Activated naive CD4-positive, alpha-beta T cell treated with anti-CD3 and anti-CD28 coated beads, Interleukin-2, amount 50 U/mL, for 72 hours (primary cell): Measurements from ENCODE around the gene UNC13B. TPM values are rescaled to one million over a fixed set of nuclear protein-coding genes. Genes with fewer than 3 reads are reported as not detected.
A peak's percentile ranks its signal among the peaks of the same experiment; 100 is the strongest.
"Not testable (repeated sequence)": the region's sequence is repeated elsewhere in the genome, so short reads cannot be mapped to it uniquely, and the experiment has no call there.

Source experiments
- ATAC-seq, 2 donors: fragments of 150-1000 bp; cut with Tn5 transposase; 2 replicates each; pipeline ENCODE4 v1.10.0; 2021; ENCODE audit warnings: mild to moderate bottlenecking in 2 of 2, moderate library complexity in 2 of 2
- DNase-seq, 2 donors: peaks; one replicate each; pipeline ENCODE4 v3.0.0; 2021 to 2022; ENCODE audit warnings: low spot score in 2 of 2
- H3K27ac Mint-ChIP-seq, 2 donors: one replicate each; pipeline ENCODE4 v1.8.0; 2022; ENCODE audit warnings: mild to moderate bottlenecking in 2 of 2, mixed read lengths in 2 of 2
- H3K36me3 Mint-ChIP-seq, 2 donors: one replicate each; pipeline ENCODE4 v1.8.0; 2022; ENCODE audit warnings: mixed read lengths in 2 of 2
- H3K9me3 Mint-ChIP-seq, 2 donors: one replicate each; pipeline ENCODE4 v1.8.0; 2022; ENCODE audit warnings: mixed read lengths in 2 of 2
- total RNA-seq, 2 donors: library from RNA; stranded (reverse); gene quantifications; one replicate each; pipeline ENCODE4 v1.2.3, GENCODE V29; 2022

The UNC13B gene
- total RNA-seq, 2 donors from 2014 or later = 2.3 to 5.0 TPM

DNA sequence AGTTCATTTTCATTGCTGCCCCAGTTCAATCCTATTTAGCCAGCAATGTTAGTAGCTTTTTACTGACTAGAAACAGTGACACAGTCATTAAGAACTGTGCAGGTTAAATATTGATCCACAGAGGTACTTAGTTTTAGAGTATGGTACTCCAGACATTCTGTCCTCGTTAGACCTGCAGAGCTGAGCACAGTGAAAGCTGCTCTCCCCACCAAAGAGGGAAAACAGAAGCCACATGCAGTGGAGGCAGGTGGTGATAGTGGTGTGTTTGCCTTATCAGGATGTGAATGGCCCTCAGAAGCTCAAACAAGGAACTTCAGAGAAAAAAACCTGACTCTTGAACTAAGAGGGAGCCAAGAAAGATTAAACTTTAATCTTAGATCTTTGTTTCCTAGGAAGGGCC lies 75.5 kb downstream of the UNC13B start:
- DNase-seq (no peak), ATAC-seq (no peak)
- peaks cover 0 to 3% of the 10 kb centered on the region in 2 donors for H3K9me3 Mint-ChIP-seq
- H3K27ac Mint-ChIP-seq = no peak overlapping the region
- H3K36me3 Mint-ChIP-seq = peaks cover 0 to 5% of the 10 kb centered on the region in 2 donors

DNA sequence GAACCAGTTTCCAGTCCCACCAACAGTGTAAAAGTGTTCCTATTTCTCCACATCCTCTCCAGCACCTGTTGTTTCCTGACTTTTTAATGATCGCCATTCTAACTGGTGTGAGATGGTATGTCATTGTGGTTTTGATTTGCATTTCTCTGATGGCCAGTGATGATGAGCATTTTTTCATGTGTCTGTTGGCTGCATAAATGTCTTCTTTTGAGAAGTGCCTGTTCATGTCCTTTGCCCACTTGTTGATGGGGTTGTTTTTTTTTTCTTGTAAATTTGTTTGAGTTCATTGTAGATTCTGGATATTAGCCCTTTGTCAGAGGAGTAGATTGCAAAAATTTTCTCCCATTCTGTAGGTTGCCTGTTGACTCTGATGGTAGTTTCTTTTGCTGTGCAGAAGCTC lies 84.1 kb downstream of the UNC13B start:
- not testable (repeated sequence) for H3K9me3 Mint-ChIP-seq, H3K27ac Mint-ChIP-seq, H3K36me3 Mint-ChIP-seq, DNase-seq, ATAC-seq

DNA sequence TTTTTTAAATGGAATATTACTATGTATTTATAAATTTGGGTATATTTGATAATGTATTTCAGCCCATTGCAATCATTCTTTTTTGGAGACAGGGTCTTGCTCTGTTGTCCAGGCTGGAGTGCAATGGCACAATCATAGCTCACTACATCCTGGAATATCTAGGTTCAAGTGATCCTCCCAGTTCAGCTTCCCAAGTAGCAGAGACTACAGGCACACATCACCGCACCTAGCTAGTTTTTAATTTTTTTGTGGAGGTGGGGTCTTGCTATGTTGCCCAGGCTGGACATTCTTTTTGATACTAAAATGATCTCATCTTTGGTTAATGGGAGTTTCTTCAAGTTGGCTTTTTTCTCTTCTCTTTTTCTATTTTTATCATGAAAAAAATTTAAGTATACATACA lies 91.3 kb downstream of the UNC13B start:
- H3K27ac Mint-ChIP-seq = no peak overlapping the region
- no peak for ATAC-seq
- H3K36me3 Mint-ChIP-seq = no peaks in the 10 kb centered on the region

DNA sequence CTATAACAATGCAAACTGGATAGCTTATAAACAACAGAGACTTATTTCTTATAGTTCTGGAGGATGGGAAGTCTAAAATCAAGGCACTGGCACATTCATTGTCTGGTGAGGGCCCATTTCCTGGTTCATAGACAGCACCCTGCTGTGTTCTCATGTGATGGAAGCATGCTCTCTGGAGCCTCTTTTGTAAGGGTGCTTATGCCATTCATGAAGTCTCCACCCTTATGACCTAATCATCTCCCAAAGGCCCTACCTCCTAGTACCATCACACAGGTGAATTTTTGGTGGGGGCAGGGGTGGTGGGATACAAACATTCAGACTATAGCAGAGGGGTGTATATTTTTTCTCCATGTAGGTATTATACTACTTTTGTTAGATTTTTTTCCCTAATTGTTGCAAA lies 92.4 kb downstream of the UNC13B start:
- Mint-ChIP-seq H3K9me3 (no peaks in the 10 kb centered on the region), H3K36me3 (no peaks in the 10 kb centered on the region), H3K27ac (no peak overlapping the region)
- DNase-seq (no peak), ATAC-seq (peak in 1 of 2 donors; percentile 49)

More for the DNA sequence above, 91.3 kb downstream of the UNC13B start:
- H3K9me3 Mint-ChIP-seq = peaks cover 0 to 4% of the 10 kb centered on the region in 2 donors
- no peak for DNase-seq

DNA sequence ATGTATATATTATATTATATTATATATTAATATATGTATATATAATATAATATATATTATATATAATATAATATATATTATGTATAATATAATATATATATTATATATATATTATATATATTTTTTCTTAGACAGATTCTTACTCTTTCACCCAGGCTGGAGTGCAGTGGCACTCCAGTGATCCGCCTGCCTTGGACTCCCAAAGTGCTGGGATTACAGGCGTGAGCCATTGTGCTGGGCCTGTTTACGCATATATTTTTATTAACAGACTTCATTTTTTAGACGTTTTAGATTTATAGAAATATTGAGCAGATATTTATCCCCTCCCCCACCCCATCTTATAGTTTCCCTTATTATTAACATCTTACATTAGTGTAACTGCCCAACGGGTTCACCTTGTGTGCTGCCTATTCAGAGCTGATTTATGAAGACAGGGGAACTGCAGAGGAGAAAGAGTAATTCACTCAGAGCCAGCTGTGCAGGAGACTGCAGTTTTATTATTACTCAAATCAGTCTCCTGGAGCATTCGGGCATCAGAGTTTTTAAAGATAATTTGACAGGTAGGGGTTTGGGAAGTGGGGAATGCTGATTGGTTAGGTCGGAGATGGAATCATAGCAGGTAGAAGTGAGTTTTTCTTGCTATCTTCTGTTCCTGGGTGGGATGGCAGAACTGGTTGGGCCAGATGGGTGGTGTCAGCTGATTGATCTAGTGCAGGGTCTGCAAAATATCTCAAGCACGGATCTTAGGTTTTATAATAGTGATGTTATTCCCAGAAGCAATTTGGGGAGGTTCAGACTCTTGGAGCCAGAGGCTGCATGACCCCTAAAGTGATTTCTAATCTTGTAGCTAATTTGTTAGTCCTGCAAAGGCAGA lies 93.4 kb downstream of the UNC13B start:
- no peak overlapping the region for H3K27ac Mint-ChIP-seq
- no peaks in the 10 kb centered on the region for H3K36me3 Mint-ChIP-seq
- H3K9me3 Mint-ChIP-seq = no peaks in the 10 kb centered on the region
- no peak for ATAC-seq
- DNase-seq = no peak

DNA sequence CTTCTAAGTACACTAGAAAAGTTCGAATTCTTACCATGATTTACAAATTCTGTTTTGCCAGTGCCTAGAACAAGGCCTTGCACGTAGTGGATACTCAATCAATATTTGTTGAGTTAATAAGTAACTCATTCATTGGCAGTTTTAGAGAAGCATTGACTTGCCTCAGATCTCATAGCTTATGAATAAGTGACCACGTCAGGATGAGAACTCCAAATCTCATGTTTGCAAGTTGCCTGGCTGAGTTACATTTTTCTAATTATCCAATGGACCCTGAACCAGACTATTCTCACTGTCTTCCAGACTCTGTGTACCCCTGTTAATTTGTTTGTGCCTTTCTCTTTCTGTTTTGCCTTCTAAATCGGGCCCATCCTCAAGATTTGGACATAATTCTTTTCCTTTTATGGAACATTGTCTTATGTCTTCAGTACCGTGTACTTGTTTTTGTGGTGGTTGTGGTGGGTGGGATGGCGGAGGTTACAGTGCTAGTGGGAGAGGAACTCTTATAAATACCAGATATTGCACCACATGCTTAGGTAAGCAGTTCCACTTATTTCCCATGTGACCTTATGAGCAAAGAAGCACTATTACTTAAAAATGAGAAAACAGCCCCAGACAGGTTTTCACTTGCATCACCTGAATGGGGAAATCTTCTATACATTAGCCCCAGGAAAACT lies 96.3 kb downstream of the UNC13B start:
- H3K27ac Mint-ChIP-seq = no peak overlapping the region
- H3K9me3 Mint-ChIP-seq = no peaks in the 10 kb centered on the region
- DNase-seq = no peak
- ATAC-seq = peak in 1 of 2 donors; percentile 7
- H3K36me3 Mint-ChIP-seq = no peaks in the 10 kb centered on the region

DNA sequence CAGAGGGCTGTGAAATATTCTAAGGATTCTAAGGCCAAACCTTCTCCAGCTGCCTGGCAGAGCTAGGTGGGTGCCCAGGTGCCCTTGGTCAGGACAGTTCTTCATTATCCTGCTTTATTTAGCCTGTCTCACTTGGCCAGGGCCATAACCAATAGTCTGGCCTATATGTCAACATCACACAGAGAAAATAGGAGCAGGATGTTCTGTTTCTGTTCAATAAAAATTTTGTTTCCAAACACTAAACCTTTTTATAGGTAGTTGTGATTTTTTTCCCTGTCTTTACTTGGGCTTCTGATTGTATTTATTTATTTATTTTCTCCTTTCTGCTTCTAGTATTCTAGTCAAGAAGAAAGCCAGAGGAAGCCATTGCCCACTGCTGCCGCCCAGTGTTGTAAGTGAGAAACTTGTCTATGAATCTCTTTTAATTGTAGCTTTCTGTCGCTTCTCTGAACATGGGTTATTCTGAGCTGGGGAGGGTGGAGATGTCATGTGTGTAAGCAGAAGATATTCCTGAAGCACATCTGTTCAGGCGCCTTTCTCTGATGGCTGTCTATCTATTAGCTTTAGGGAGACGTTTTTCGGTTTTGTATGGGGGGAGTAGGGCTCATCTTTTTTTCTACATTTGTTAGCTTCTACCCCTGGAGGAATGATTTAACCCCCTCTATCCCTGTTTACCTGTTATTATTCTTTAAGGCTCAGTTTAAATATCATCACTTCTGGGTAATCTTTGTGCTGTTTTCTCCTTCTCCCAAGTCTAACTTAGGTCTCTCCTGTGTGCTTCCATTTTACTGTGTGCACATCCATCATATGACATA lies 97.1 kb downstream of the UNC13B start:
- H3K36me3 Mint-ChIP-seq = no peaks in the 10 kb centered on the region
- peak in 1 of 2 donors; percentile 24 for ATAC-seq
- no peaks in the 10 kb centered on the region for H3K9me3 Mint-ChIP-seq
- no peak overlapping the region for H3K27ac Mint-ChIP-seq
- DNase-seq = peak in 1 of 2 donors; percentile 27

DNA sequence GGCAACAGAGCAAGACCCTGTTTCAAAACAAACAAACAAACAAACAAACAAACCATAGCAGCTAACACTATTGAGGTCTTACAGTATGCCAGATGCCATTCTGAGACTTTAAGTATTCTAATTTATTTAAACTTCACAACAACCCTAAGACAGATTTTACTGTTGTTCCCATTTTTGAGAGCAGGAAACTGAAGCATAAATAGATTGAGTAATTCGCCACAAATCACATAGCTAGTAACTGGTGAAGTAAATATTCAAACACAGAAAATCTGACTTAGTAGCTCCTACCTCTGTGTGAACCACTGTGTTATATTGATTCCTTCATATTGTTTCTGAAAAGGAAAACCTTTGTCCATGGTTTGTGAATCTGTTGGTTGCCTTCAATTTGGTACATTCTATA lies 98.4 kb downstream of the UNC13B start:
- no peak for ATAC-seq
- no peak for DNase-seq
- Mint-ChIP-seq H3K27ac (no peak overlapping the region), H3K9me3 (no peaks in the 10 kb centered on the region), H3K36me3 (no peaks in the 10 kb centered on the region)

DNA sequence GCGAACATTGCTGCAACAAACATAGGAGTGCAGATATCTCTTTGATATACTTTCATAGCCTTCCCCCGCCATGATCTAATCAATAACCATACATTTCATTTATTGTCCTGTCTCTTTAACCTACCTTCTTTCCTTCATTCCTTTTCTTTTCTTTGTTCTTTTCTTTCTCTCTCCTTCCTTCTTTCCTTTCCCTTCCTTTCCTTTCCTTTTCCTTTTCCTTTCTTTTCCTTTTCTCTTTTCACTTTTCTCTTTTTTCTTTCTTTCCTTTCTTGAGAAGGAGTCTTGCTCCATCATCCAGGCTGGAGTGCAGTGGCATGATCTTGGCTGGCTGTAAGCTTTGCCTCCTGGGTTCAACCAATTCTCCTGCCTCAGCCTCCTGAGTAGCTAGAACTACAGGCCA lies 100.3 kb downstream of the UNC13B start:
- no peak for ATAC-seq
- H3K9me3 Mint-ChIP-seq = no peaks in the 10 kb centered on the region
- H3K36me3 Mint-ChIP-seq = no peaks in the 10 kb centered on the region
- no peak overlapping the region for H3K27ac Mint-ChIP-seq
- DNase-seq = no peak

DNA sequence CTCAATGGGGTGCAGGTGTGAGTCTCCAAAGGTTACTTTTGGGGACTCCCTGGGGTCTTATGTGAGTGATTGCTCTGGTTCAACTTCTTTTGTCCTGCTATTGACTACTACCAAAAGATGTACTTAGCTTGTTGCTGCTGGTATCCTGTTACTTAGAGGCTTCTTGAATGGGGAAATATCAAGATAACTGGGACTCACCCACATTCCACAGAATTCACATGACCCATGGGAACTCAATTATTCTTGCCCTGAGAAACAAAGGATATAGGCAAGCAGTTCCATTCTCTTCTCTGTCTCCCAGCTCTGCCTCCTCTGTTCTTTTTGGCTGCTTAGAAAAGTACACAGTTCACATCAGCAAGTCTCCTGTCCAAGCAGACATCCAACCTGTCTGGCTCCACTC lies 105.9 kb downstream of the UNC13B start:
- no peaks in the 10 kb centered on the region for H3K36me3 Mint-ChIP-seq
- no peaks in the 10 kb centered on the region for H3K9me3 Mint-ChIP-seq
- H3K27ac Mint-ChIP-seq = no peak overlapping the region
- DNase-seq (no peak), ATAC-seq (no peak)

DNA sequence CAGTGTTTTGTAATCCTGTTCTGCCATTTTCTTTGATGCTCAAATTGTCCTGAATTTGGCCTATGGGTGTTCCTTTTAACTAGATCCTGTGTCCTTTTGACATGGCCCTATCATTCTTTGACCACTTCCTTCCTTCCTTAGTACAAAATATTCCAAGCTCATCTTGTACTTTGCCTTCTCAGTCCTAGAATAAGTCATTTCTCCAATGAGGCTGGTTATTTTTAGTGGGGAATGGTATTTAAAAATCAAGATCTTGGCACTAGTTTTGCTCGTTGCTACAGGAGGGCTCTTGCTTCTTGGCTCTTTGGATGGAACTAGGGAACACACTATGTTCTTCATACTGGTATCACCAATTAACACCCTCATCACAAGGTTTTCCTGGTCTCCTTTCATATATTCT lies 108.1 kb downstream of the UNC13B start:
- DNase-seq (no peak), ATAC-seq (no peak)
- Mint-ChIP-seq H3K9me3 (no peaks in the 10 kb centered on the region), H3K27ac (no peak overlapping the region), H3K36me3 (no peaks in the 10 kb centered on the region)

DNA sequence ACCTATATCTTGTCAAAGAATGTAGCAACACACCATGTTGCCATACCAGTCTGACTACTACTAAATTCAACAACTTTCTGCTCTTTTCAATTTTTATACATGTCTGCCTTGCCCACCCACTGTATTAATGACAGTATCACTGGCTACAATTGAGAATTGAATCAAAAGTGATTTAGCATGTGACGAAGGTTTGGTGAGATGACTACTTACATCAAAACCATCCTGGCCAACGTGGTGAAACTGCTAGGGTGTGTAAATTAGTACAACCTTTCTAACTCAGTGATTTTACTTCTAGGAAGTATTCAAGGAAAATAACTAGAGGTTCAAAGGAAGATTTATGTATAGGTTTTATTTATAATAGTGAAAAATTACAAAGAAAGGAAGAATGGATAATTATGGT lies 109.8 kb downstream of the UNC13B start:
- DNase-seq (no peak), ATAC-seq (no peak)
- H3K36me3 Mint-ChIP-seq = peaks cover 0 to 5% of the 10 kb centered on the region in 2 donors
- H3K27ac Mint-ChIP-seq = no peak overlapping the region
- no peaks in the 10 kb centered on the region for H3K9me3 Mint-ChIP-seq

DNA sequence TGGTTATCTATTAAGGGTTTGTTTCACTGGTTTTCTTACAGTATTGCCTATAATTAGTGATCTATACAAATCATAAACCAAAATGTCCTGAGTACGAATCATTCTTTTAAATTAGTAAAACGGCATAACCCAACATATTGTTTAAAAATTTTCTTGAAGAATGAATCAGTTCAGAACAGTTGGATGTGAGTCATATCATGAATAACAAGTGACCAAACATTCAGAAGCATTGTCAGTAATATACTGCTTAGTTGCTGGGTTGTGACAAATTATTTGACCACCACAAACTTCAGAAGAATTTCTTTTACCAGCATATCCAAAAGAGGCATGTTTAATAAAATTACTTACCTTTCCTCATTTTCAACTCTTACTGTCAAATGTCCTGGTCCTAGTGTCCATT lies 111.2 kb downstream of the UNC13B start:
- peak in 1 of 2 donors; percentile 35 for ATAC-seq
- Mint-ChIP-seq H3K36me3 (peaks cover 0 to 5% of the 10 kb centered on the region in 2 donors), H3K9me3 (no peaks in the 10 kb centered on the region), H3K27ac (no peak overlapping the region)
- no peak for DNase-seq

DNA sequence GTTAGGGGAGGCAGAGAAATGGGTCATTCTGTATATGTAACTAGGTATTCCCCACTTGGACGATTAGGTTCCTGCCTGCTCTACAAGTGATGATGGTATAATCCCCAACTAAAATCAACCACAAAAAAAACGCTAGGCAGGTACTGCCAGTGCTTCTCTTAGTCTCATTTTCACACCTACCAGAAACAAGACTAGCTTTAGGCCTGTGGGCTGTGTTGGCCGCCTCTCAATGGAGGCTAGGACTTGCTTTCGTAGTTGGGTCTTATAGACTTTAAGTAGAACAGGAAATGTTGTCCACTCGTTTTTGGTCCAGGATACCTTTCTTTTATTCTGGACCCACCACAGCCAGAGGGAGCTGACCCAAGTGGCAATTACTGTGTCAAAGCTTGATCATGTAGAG lies 111.8 kb downstream of the UNC13B start:
- ATAC-seq = peak; percentile 19 to 57

DNA sequence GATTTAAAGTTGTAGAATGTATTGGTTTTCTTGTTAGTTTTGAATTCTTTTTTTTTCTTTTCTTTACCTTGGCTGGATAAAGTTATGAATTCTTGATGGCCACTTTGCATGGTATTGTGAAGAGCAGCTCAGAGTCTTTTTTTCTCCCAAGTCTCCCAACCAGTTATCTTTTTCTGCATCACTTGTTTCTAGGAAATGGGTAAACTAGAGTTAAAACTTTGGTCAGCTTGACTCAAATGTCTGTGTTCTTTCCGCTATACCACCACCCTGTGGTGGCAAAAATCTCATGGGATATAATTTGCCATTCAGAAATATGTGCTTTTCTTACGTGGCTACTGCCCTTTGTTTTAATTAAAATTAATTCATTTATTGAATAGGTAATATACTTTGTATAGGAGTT lies 113.2 kb downstream of the UNC13B start:
- ATAC-seq = no peak

More for the DNA sequence above, 111.8 kb downstream of the UNC13B start:
- H3K27ac Mint-ChIP-seq = no peak overlapping the region
- H3K9me3 Mint-ChIP-seq = no peaks in the 10 kb centered on the region
- peaks cover 0 to 5% of the 10 kb centered on the region in 2 donors for H3K36me3 Mint-ChIP-seq
- no peak for DNase-seq

DNA sequence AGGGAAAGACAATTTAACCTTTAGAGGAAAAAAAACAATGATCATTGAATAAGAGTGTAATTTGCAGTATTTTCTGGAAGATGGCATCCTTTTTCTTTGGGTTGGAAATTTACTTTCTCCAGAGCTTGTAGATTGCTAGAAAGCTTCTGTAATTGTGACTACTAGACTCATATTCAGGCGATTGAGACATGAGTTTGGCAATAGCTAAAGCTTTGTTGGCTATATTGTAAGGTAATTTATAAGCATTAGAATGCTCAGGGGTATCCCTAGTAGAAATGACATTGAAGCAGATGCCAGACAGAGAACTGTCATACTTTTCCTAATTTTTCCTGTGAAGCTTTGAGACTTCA lies 115.3 kb downstream of the UNC13B start:
- no peak for DNase-seq
- H3K36me3 Mint-ChIP-seq = peaks cover 0 to 5% of the 10 kb centered on the region in 2 donors
- ATAC-seq = no peak
- no peaks in the 10 kb centered on the region for H3K9me3 Mint-ChIP-seq
- no peak overlapping the region for H3K27ac Mint-ChIP-seq

More for the DNA sequence above, 113.2 kb downstream of the UNC13B start:
- H3K36me3 Mint-ChIP-seq = peaks cover 0 to 5% of the 10 kb centered on the region in 2 donors
- no peak for DNase-seq
- no peaks in the 10 kb centered on the region for H3K9me3 Mint-ChIP-seq
- no peak overlapping the region for H3K27ac Mint-ChIP-seq
